GM19193 (cell line): ENCODE results near the gene C6orf58.

ENCODE experiments used
- POLR2A ChIP-seq: IDR thresholded peaks from 4 replicates; pipeline ENCODE4 v1.6.1; 2011; ENCODE audit not compliant: insufficient read depth, insufficient read length; ENCODE audit errors: extremely low read depth

Gene C6orf58

DNA sequence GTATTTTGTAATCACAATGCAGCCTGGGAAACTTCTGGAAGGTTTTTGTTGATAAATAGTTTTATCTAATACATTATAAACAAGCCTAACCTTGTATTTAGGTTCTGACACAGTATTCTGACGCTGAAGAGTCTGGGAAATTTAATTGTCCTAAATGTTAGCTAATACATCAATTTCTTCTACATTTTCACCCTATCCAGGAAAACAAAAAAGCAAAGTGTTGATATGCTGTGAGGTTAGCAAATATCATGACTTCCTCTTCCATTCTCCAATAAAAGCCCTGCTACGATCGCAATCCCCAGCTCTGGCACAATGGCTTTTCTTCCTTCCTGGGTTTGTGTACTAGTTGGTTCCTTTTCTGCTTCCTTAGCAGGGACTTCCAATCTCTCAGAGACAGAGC lies at the start of gene C6orf58:
C6orf58 (plus strand) TSS at position 301 of the 400 bp plus-strand sequence; CDS start at position 313, 12 bp downstream.
- TF ChIP-seq POLR2A: no peak

DNA sequence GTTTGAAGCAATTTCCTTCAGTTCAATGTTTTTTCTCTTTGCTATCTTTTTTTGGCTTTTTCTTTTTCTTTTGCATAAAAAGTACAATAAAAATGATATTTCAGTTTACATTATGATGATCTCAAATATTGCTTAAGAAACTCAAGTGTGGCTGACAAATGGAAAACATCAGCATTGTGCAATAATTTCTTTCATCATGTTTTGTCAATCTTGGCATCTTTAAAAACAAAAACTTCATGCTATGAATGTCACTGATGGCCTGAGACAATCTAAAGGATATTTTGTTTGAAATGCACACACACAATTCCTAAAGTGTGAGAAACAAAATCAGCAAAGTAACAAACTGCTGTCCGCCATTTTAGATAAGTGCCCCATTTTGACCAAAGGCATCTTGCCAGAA lies 44.0 kb upstream of the C6orf58 start:
- no peak for TF ChIP-seq POLR2A

DNA sequence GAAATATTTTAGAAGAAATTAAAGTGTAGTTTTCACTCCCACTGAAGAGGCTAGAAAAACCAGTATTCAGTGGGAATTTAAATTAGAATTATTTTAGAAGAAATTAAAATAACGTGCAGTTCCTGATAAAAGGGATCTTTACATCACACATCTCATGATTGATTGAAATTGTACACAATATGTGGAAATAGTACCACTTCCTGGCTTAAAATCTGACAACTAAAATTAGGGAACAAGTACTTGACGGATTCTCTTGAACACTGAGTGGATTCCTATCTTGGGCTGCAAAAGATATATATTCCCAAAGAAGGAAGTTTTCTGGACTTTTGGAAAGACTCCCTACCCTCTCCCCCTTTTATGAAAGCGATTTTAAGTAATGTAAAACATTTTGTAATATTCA lies 43.2 kb upstream of the C6orf58 start:
- no peak for TF ChIP-seq POLR2A

DNA sequence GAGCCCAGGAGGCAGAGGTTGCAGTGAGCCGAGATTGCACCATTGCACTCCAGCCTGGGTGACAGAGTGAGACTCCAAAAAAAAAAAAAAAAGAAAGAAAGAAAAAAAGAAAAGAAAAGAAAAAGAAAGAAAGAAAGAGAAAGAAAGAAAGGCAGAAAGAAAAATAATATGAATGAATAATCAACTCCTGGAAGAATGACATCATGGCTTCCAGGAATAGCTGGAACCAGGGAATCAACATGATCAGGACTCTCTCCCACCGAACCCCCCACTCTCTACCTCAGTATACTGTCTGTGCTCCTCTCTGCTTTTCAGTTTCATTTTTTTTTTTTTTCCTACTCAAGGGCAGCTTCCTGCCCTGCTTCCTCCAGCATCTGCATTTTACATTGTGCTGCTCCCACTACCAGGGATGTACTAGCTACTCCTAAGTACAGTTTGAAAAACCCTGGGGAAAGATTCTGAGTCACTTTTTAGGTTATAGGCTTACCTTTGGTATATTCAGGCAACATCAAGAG lies 38.2 kb upstream of the C6orf58 start:
- TF ChIP-seq POLR2A: no peak

DNA sequence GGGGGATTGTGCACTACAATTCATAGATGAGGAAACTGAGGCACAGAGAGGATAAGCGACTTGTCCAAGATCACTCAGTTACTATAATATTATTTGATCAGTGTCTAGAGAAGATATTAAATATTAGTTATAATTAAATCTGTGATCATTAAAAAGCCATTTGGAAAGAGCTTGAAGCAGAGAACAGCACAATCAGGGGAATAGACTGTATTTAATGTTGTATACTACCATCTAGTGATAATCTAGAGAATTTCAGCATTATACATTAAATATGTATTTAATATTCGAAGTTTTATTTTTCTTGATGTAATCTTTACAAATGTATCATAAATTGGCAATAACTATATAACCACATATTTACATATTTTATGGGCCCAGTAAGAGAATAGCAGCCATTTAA lies 37.7 kb upstream of the C6orf58 start:
- TF ChIP-seq POLR2A: no peak

DNA sequence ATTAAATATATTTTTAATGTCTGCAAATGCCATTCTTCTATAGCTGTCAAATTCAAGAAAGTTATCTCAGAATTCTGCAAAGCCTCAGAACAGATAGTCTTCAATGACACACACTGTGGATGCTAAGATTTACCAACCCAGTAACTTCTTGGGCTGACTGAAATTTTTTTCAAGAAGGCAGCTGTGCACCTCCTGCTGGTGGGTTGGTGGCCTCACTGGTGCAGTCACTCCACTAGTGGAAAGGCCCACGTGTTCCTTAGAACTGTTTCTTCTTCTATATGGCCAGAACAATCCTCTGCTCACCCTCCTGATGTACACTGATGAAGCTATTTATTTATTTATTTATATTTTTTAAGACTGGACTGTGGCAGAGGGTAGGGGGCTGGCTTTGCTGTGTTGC lies 29.8 kb upstream of the C6orf58 start:
- no peak for TF ChIP-seq POLR2A

DNA sequence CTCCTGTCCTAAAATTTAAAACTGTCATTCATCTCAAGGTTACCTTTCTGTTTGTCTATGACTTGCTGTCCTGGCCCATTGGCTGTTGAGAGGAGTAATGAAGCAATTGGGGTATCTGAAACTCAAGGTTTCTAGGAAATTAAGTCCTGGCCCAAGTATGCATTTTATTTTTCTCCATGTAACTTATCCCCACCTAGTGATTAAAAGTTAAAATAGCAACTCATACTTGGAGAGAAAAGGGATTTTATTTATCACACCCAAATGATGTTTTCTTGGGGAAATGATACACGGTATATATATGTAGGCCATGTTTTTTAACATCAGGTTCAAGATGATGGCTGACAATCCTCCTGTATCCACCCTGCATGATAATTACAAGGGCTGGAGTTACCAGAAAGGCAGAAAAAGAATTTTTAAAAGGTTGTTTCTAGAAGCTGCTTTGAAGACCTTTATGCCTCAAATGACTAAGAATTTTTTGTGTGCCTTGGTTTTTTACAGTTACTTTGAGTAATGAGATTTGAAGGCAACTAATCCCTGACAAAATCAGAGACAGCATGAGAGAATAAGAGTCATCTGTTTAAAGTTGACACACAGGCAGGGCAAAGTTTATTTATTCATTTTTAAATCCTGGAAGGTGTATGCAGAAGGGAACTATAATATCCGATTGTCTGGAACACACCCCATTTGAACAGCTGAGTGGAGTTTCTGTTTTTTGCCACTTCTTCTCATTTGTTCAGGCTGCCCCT lies 28.9 kb upstream of the C6orf58 start:
- no peak for TF ChIP-seq POLR2A

DNA sequence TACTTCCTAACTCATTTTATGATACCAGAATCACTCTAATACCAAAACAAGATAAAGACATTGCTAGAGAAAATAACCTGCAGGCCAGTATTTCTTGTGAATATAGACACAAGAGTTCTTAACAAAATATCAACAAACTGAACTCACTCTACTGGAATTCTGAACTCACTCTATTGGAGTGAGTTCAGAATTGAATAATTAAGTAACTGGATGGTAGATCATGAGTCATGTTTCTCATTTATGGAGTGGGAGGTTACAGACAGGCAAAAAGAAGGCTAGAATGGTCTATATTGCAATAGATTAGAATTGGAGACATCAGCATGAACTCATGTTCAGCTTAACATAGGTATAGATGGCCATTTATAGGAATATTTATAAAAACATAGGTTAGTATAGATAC lies 26.6 kb upstream of the C6orf58 start:
- TF ChIP-seq POLR2A: no peak

DNA sequence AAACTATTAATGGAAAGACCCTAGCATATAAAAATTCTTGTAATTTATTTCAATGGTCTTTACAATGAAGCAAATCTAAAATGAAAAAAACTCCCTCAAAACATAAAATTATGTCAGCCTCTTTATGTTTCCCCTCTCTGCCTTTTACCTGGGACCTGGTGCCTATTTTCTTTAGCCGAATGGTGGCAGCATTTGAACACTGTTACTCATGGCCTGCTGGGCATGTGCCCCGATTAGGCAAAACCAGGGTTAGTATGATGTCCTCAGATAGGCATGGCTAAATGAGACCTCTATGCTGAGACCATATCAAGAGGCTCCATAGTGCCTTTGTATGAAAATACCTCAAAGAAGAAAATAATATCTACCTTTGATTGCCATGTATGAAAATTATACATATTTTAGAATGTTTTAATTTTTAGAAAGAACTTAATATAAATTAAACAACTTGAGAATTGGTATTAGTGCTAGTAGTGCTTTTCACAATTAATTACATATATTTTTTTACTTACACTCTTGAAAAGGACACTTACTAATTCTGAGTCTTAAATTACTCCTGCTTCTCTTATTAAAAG lies 22.5 kb upstream of the C6orf58 start:
- no peak for TF ChIP-seq POLR2A

DNA sequence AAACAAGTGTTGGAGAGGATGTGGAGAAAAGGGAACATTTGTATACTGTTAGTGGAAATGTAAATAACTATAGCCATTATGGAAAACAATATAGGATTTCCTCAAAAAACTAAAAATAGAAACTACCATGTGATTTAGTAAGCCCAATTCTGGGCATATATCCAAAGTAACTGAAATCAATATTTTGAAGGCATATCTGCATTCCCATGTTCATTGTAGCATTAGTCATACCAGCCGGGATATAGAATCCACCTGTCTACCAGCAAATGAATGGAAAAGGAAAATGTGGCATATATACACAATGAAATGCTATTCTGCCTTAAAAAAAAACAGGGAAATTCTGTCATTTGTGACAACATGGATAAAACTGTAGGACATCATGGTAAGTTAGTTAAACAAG lies 15.3 kb upstream of the C6orf58 start:
- TF ChIP-seq POLR2A: no peak

DNA sequence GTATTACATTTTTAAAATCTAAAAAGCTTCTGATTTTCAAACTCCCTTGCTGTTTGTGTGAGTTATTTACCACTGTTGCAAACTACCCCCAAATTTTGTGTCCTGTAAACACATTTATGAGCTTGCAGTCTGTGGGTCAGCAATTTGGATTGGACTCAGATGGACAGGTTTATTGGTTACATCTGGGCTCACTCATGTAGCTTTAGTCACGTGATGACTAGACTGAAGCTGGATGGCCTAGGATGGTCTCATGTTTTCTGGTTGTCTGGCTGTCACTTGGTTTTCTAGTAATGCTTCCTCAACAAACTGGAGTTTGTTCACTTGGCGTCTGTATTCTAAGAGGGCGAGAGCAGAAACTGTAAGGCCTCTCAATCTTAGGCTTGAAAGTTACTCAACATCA lies 12.2 kb upstream of the C6orf58 start:
- no peak for TF ChIP-seq POLR2A

DNA sequence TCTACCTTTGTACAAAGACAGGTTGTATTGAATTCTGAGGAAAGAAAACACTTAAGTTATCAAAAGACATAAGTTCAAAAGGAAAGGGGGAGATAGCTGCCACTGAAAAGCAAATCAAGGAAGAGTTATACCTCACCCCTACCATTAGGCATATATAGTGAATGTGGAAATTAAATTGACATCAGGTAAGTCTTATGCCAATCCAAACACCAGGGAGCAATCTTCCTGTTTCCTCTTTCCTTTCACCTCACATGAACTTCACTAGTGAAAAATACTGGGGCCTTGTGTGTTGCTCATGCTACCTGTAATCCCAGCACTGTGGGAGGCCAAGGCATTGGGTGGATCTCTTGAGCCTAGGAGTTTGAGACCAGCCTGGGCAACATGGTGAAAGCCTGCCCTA lies 10.9 kb upstream of the C6orf58 start:
- no peak for TF ChIP-seq POLR2A

DNA sequence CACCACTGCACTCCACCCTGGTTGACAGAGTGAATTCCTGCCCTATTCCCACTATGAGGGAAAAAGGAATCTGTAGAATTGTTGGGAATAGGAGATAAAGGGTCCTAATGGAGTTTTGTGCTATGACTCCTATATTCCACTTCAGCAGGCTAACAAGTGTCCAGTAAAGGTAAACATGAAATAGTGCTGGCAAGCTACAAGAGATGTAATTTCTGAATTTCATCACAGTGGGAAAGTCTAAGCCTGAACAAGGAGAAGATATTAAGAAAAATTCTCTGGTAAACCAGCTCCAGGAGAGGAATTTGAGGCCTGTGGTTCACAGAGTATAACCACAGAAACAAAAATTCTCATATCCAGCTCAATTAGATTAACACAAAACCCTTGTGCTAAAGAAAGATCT lies 10.3 kb upstream of the C6orf58 start:
- TF ChIP-seq POLR2A: no peak

DNA sequence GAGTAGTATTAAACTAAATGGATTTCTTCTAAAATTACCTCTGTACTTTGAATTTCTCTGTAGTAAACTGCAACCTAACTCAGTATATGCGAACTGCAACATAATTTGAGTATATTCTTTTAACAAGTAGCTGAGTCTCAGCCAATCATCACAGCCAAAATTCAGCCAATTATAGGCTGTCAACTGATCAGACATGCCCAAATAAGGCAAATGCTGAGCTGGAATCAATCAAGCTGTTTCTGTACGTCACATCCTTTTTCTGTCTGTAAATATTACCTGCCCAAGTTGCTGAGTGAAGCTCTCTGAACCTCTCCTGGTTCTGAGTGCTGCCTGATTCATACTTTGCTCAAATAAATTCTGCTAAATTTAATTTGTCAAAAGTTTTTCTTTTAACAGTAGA lies 9.5 kb upstream of the C6orf58 start:
- no peak for TF ChIP-seq POLR2A

DNA sequence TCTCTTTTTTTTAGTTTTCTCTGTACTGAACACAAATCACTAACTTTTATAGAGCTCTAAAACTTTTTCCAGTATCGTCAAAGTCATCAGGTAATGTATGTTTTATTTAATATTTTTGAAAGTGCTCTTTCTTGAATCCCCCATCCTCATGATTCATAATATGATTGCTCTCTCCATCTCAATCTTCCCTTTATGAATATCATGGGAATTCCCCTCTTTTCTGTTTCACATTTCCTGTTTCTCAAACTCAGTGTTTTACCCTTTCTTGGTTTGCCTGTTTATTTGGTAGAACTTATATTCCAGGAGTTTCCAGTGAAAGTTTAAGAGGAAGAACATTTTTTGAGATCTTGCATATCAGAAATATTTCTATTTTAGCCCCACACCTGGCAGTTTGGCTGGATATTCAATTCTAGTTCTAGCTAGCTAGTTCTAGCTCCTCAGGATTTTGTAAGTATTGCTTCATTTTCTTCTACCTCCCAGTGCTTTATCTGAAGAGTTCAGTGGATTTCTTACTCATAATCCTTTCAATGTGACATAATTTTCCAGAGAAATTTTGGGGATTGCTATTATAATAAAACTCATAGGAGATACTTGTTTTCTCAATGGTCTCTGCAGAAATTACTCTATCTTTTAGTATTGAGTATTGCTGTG lies 6.1 kb upstream of the C6orf58 start:
- no peak for TF ChIP-seq POLR2A

DNA sequence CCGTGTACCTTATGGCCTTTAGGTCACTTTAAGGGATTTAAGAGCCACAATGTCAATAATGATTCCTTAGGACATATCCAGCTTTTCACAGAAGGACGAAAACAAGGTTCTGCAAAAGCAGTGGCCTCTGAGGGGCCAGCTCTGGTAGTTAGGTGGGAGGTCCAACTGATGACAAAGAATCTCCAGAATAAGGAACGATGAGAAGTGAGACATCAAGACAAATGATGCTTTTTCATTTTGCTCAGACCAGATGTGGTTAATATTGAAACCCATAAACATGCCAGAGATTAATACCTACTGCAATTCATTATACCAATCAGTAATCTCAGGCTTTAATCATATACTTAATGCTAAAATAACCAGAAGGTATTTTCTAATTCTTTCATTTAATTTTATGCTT lies 1.9 kb downstream of the C6orf58 start:
- TF ChIP-seq POLR2A: no peak
